ENCODE measurements around the gene INO80. TPM values are rescaled to one million over a fixed set of nuclear protein-coding genes. Genes with fewer than 3 reads are reported as not detected.

INO80 gene
- total RNA-seq, 1 donor from 2014 or later: 20.4 TPM

GRCh38 chr15:40992825-40993224 is 123.3 kb downstream of the INO80 start:
- Mint-ChIP-seq H3K4me3 (ENCODE audit: unreplicated experiment) (no peak overlapping the region), H3K27me3 (ENCODE audit: unreplicated experiment) (no peaks in the 10 kb centered on the region), H3K4me1 (ENCODE audit: low read depth, unreplicated experiment) (no peaks in the 10 kb centered on the region), H3K9me3 (ENCODE audit: unreplicated experiment) (no peaks in the 10 kb centered on the region), H3K27ac (ENCODE audit: unreplicated experiment) (no peak overlapping the region), H3K36me3 (ENCODE audit: unreplicated experiment) (peaks cover 6% of the 10 kb centered on the region)
- DNase-seq: no peak
- TF ChIP-seq CTCF (IDR thresholded peaks at IDR 0.05; ENCODE audit: partially characterized antibody, unreplicated experiment): no peak

GRCh38 chr15:40992241-40992741 is 123.8 kb downstream of the INO80 start:
- no peak overlapping the region for H3K4me3 Mint-ChIP-seq (ENCODE audit: unreplicated experiment)
- TF ChIP-seq CTCF (IDR thresholded peaks at IDR 0.05; ENCODE audit: partially characterized antibody, unreplicated experiment): no peak
- no peak for DNase-seq
- no peaks in the 10 kb centered on the region for H3K4me1 Mint-ChIP-seq (ENCODE audit: low read depth, unreplicated experiment)
- H3K9me3 Mint-ChIP-seq (ENCODE audit: unreplicated experiment): no peaks in the 10 kb centered on the region
- peaks cover 6% of the 10 kb centered on the region for H3K36me3 Mint-ChIP-seq (ENCODE audit: unreplicated experiment)
- no peaks in the 10 kb centered on the region for H3K27me3 Mint-ChIP-seq (ENCODE audit: unreplicated experiment)
- H3K27ac Mint-ChIP-seq (ENCODE audit: unreplicated experiment): no peak overlapping the region

GRCh38 chr15:40991355-40991754 is 124.7 kb downstream of the INO80 start:
- TF ChIP-seq CTCF (IDR thresholded peaks at IDR 0.05; ENCODE audit: partially characterized antibody, unreplicated experiment): no peak
- Mint-ChIP-seq H3K27me3 (ENCODE audit: unreplicated experiment) (no peaks in the 10 kb centered on the region), H3K36me3 (ENCODE audit: unreplicated experiment) (peaks cover 6% of the 10 kb centered on the region), H3K9me3 (ENCODE audit: unreplicated experiment) (no peaks in the 10 kb centered on the region), H3K27ac (ENCODE audit: unreplicated experiment) (no peak overlapping the region), H3K4me3 (ENCODE audit: unreplicated experiment) (no peak overlapping the region), H3K4me1 (ENCODE audit: low read depth, unreplicated experiment) (no peaks in the 10 kb centered on the region)
- no peak for DNase-seq

GRCh38 chr15:40990789-40991188 is 125.3 kb downstream of the INO80 start:
- peaks cover 6% of the 10 kb centered on the region for H3K36me3 Mint-ChIP-seq (ENCODE audit: unreplicated experiment)

GRCh38 chr15:40990080-40990479 is 126.0 kb downstream of the INO80 start:
- no peak overlapping the region for H3K27ac Mint-ChIP-seq (ENCODE audit: unreplicated experiment)

More at GRCh38 chr15:40990789-40991188, 125.3 kb downstream of the INO80 start:
- no peak for TF ChIP-seq CTCF (IDR thresholded peaks at IDR 0.05; ENCODE audit: partially characterized antibody, unreplicated experiment)
- Mint-ChIP-seq H3K27me3 (ENCODE audit: unreplicated experiment) (no peaks in the 10 kb centered on the region), H3K9me3 (ENCODE audit: unreplicated experiment) (no peaks in the 10 kb centered on the region), H3K27ac (ENCODE audit: unreplicated experiment) (no peak overlapping the region), H3K4me1 (ENCODE audit: low read depth, unreplicated experiment) (no peaks in the 10 kb centered on the region), H3K4me3 (ENCODE audit: unreplicated experiment) (no peak overlapping the region)
- no peak for DNase-seq

More at GRCh38 chr15:40990080-40990479, 126.0 kb downstream of the INO80 start:
- no peaks in the 10 kb centered on the region for H3K9me3 Mint-ChIP-seq (ENCODE audit: unreplicated experiment)
- H3K36me3 Mint-ChIP-seq (ENCODE audit: unreplicated experiment): peaks cover 6% of the 10 kb centered on the region
- no peak overlapping the region for H3K4me3 Mint-ChIP-seq (ENCODE audit: unreplicated experiment)
- H3K27me3 Mint-ChIP-seq (ENCODE audit: unreplicated experiment): no peaks in the 10 kb centered on the region
- H3K4me1 Mint-ChIP-seq (ENCODE audit: low read depth, unreplicated experiment): no peaks in the 10 kb centered on the region
- no peak for TF ChIP-seq CTCF (IDR thresholded peaks at IDR 0.05; ENCODE audit: partially characterized antibody, unreplicated experiment)
- DNase-seq: no peak
